Esophagus muscularis mucosa (tissue), 4 donors: ENCODE measurements around the gene KDM3B. TPM values are rescaled to one million over a fixed set of nuclear protein-coding genes. Genes with fewer than 3 reads are reported as not detected.

ENCODE experiments used
- DNase-seq: peaks from one replicate; pipeline ENCODE4 v3.0.0-alpha.2; 2017; ENCODE audit errors: extremely low spot score
- H3K27ac ChIP-seq, 4 donors: fragments of 200-600 bp; sonication (generic); replicated peaks in 1 of 4; 1 replicate in 3 of 4; 2 replicates in 1 of 4; pipeline ENCODE4 v1.5.1; 2016 to 2019; ENCODE audit warnings: mild to moderate bottlenecking in 1 of 4
- H3K27me3 ChIP-seq, 4 donors: fragments of 200-600 bp; sonication (generic); one replicate each; pipeline versions ENCODE4 v1.5.1 to v1.6.0; 2016 to 2019
- H3K36me3 ChIP-seq, 4 donors: fragments of 200-600 bp; sonication (generic); one replicate each; pipeline ENCODE4 v1.5.1; 2016 to 2019
- H3K4me1 ChIP-seq, 4 donors: fragments of 200-600 bp; sonication (generic); one replicate each; pipeline ENCODE4 v1.5.1; 2016 to 2019
- H3K4me3 ChIP-seq, 4 donors: fragments of 200-600 bp; sonication (generic); 1 replicate in 2 of 4; 2 replicates in 2 of 4; pipeline ENCODE4 v1.5.1; 2016 to 2019; ENCODE audit warnings: mild to moderate bottlenecking in 4 of 4, moderate library complexity in 1 of 4
- H3K9me3 ChIP-seq, 4 donors: fragments of 200-600 bp; sonication (generic); 1 replicate in 3 of 4; 2 replicates in 1 of 4; pipeline ENCODE4 v1.5.1; 2016 to 2019
- EP300 ChIP-seq: sonication (generic); formaldehyde crosslinking; IDR thresholded peaks from one replicate; pipeline ENCODE4 v1.6.1; 2017; ENCODE audit warnings: antibody characterized with exemption
- POLR2A ChIP-seq: fragments of 450-650 bp; IDR thresholded peaks from one replicate; pipeline ENCODE4 v1.6.1; 2017; ENCODE audit warnings: antibody characterized with exemption, moderate library complexity, mild to moderate bottlenecking, low read depth
- POLR2AphosphoS5 ChIP-seq, 2 donors: sonication (generic); formaldehyde crosslinking; IDR thresholded peaks; one replicate each; pipeline ENCODE4 v1.6.1; 2017; ENCODE audit warnings: antibody characterized with exemption in 2 of 2
- WGBS: methylation state at CpG from one replicate; pipeline ENCODE4 v1.1.5; 2018; 5-methylcytosine and 5-hydroxymethylcytosine counted together
- intact Hi-C: fragments of 100-400 bp; cut with DNase I; formaldehyde crosslinking; loops from one replicate; pipeline ENCODE4 v1.15.1; 2023
- total RNA-seq, 4 donors: library from RNA; depleted of rRNA; stranded (reverse); fragments of >200 nt; gene quantifications; one replicate each; pipeline versions ENCODE4 v1.1.0 to v1.2.1, GENCODE V29; 2016
- TF ChIP-seq, protein P1 (sequence below), 3 experiments: fragments of 200-600 bp in 2 of 3; fragments of 450-650 bp in 1 of 3; sonication (generic) in 2 of 3; IDR thresholded peaks; one replicate each; pipeline ENCODE4 v1.5.1; 2017 to 2019; ENCODE audit warnings: antibody characterized with exemption in 3 of 3, mild to moderate bottlenecking in 2 of 3, moderate library complexity in 1 of 3

Gene KDM3B
- total RNA-seq, 4 donors from 2014 or later: 61.3 to 88.8 (median 74.9) TPM

- intact Hi-C loops: no loop called here
- no peak for TF ChIP-seq EP300
- no peak for TF ChIP-seq POLR2A
- TF ChIP-seq POLR2AphosphoS5 (IDR thresholded peaks at IDR 0.05): no peak
- peaks cover 0 to 20% (median 8%) of the 10 kb centered on the region in 4 donors for H3K36me3 ChIP-seq
- no peak for DNase-seq
- H3K4me1 ChIP-seq: peaks cover 10 to 21% (median 16%) of the 10 kb centered on the region in 4 donors
- no peaks in the 10 kb centered on the region for H3K27me3 ChIP-seq
- WGBS: 92% methylated on average over 4 of the region's 13 CpGs
- H3K9me3 ChIP-seq: no peaks in the 10 kb centered on the region
- H3K27ac ChIP-seq: no peak overlapping the region
- no peak overlapping the region for H3K4me3 ChIP-seq
Measured at GRCh38 chr5:138444078-138444773, 91.7 kb downstream of the KDM3B start.

DNA sequence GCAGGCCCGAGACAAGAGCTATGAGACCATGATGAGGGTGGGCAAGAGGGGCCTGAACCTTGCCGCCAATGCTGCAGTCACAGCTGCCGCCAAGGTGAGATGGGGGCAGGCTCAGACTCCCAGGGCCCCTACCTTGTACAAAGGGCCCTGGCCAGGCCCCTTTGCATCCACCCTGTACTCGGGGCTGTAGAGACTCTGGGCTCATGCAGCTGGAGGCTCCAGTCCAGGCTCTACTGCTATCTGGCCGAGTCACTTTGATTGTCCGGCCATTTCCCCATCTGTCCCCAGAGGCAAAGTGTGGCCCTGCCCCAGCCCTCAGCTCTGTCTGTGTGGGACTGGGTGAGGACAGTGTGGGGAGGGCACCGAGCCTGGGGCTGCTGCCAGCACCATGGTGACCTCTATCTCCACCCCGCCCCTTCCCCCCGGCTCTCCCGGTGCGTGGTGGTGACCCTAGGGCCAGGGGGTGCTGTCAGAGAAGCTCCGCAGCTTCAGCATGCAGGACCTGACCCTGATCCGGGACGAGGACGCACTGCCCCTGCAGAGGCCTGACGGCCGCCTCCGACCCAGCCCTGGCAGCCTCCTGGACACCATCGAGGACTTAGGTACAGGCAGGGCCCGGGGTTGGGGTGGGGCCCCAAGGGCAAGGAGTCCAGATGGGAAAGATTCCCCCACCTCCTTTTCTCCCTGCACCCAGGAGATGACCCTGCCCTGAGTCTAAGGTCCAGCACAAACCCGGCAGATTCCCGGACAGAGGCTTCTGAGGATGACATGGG lies 92.5 kb downstream of the KDM3B start:
- 92% methylated on average over 16 of the region's 22 CpGs for WGBS
- no peaks in the 10 kb centered on the region for H3K27me3 ChIP-seq

DNA sequence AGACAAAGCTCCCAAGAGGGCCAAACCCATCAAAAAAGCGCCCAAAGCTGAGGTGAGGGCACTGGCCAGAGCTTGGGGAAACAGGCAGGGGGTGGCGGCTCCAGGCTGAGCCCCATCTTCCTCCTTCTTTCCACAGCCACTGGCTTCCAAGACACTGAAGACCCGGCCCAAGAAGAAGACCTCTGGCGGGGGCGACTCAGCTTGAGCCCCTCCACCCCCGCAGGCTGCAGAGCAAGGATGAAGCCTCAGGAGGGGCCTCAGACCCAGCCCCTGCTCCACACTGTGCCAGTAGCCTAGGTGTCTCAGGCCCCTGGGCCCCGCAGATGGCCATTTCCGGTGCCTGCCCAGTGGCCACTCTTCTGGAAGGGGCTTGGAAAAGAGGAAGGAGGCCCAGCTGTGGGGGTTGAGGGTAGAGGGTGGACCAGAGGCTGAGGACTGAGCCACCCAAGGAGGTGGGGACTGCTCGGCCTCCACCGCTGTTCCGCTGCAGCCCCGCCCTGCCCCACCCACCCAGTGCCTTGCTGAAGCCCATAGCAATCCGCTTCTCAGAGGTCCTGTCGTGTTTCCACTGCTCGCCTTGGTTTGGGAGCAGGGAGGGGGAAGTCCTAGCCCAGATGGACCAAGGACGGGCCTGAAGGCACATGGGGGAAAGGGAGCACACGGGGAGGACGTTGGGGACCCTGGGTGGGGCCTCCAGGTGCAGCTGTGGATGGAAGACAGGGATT lies 93.2 kb downstream of the KDM3B start:
- 88% methylated on average over 9 of the region's 18 CpGs for WGBS
- TF ChIP-seq EP300: no peak
- TF ChIP-seq POLR2A: no peak
- TF ChIP-seq POLR2AphosphoS5 (IDR thresholded peaks at IDR 0.05): no peak
- TF ChIP-seq, protein P1, sequence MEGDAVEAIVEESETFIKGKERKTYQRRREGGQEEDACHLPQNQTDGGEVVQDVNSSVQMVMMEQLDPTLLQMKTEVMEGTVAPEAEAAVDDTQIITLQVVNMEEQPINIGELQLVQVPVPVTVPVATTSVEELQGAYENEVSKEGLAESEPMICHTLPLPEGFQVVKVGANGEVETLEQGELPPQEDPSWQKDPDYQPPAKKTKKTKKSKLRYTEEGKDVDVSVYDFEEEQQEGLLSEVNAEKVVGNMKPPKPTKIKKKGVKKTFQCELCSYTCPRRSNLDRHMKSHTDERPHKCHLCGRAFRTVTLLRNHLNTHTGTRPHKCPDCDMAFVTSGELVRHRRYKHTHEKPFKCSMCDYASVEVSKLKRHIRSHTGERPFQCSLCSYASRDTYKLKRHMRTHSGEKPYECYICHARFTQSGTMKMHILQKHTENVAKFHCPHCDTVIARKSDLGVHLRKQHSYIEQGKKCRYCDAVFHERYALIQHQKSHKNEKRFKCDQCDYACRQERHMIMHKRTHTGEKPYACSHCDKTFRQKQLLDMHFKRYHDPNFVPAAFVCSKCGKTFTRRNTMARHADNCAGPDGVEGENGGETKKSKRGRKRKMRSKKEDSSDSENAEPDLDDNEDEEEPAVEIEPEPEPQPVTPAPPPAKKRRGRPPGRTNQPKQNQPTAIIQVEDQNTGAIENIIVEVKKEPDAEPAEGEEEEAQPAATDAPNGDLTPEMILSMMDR (IDR thresholded peaks at IDR 0.05): no peak
- intact Hi-C loops: no loop called here

More for the DNA sequence above, 92.5 kb downstream of the KDM3B start:
- no peak for DNase-seq
- Histone ChIP-seq H3K4me1 (peaks cover 8 to 21% (median 16%) of the 10 kb centered on the region in 4 donors), H3K9me3 (no peaks in the 10 kb centered on the region), H3K27ac (no peak overlapping the region), H3K4me3 (no peak overlapping the region), H3K36me3 (peaks cover 0 to 20% (median 8%) of the 10 kb centered on the region in 4 donors)
- intact Hi-C loops: no loop called here
- TF ChIP-seq EP300: no peak
- no peak for TF ChIP-seq POLR2AphosphoS5 (IDR thresholded peaks at IDR 0.05)
- TF ChIP-seq POLR2A: no peak
- TF ChIP-seq, protein P1 (IDR thresholded peaks at IDR 0.05): no peak

DNA sequence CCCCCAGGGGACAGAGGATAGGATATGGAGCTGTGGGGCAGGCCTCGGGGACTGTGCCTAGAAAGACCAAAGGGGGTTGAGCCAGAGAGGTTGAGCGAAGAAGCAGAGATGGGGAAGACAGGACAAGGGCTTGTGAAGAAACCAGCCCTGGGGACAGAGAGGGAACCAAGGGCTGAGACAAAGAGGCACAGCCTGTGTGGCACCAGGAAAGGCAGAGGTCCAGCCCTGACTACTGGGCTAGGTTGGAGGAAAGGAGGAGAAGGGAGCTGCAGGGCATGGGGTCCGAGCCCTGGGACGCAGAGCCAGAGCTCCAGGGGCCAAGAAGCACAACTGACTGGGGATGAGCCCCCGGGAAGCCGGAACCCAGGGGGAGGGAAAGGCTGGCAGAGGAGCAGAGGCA lies 95.6 kb downstream of the KDM3B start:
- TF ChIP-seq POLR2AphosphoS5 (IDR thresholded peaks at IDR 0.05): no peak
- Histone ChIP-seq H3K36me3 (peaks cover 0 to 20% (median 8%) of the 10 kb centered on the region in 4 donors), H3K4me3 (no peak overlapping the region), H3K4me1 (peaks cover 9 to 18% (median 14%) of the 10 kb centered on the region in 4 donors), H3K27ac (no peak overlapping the region), H3K9me3 (no peaks in the 10 kb centered on the region), H3K27me3 (no peaks in the 10 kb centered on the region)
- DNase-seq: no peak
- intact Hi-C loops: no loop called here
- 90% methylated on average over 6 of the region's 6 CpGs for WGBS

More for the DNA sequence above, 93.2 kb downstream of the KDM3B start:
- H3K9me3 ChIP-seq: no peaks in the 10 kb centered on the region
- H3K36me3 ChIP-seq: peaks cover 0 to 20% (median 8%) of the 10 kb centered on the region in 4 donors
- H3K4me1 ChIP-seq: peaks cover 9 to 19% (median 14%) of the 10 kb centered on the region in 4 donors
- H3K27ac ChIP-seq: no peak overlapping the region
- no peak for DNase-seq
- no peak overlapping the region for H3K4me3 ChIP-seq
- H3K27me3 ChIP-seq: no peaks in the 10 kb centered on the region

- 73% methylated on average over 9 of the region's 9 CpGs for WGBS
- TF ChIP-seq POLR2A (no peak), EP300 (no peak)
- intact Hi-C loops: no loop called here
- Histone ChIP-seq H3K4me3 (no peak overlapping the region), H3K36me3 (peaks cover 0 to 20% (median 8%) of the 10 kb centered on the region in 4 donors), H3K4me1 (peaks cover 9 to 18% (median 14%) of the 10 kb centered on the region in 4 donors), H3K27ac (no peak overlapping the region), H3K27me3 (no peaks in the 10 kb centered on the region), H3K9me3 (no peaks in the 10 kb centered on the region)
- DNase-seq: no peak
Measured at GRCh38 chr5:138448481-138449398, 96.3 kb downstream of the KDM3B start.
